Vagina (tissue), 2 donors: ENCODE data around the gene FAM76B.

Experiments used
- POLR2A ChIP-seq, 2 donors: fragments of 450-650 bp; IDR thresholded peaks; one replicate each; pipeline ENCODE4 v1.6.1; 2017; ENCODE audit warnings: antibody characterized with exemption in 2 of 2, mild to moderate bottlenecking in 2 of 2, moderate library complexity in 2 of 2
- TF ChIP-seq, protein P1 (sequence below), 3 experiments: fragments of 450-650 bp in 2 of 3; fragments of 200-600 bp in 1 of 3; sonication (generic) in 1 of 3; IDR thresholded peaks; one replicate each; pipeline ENCODE4 v1.5.1; 2017 to 2019; ENCODE audit warnings: antibody characterized with exemption in 3 of 3, mild to moderate bottlenecking in 2 of 3, moderate library complexity in 2 of 3

DNA sequence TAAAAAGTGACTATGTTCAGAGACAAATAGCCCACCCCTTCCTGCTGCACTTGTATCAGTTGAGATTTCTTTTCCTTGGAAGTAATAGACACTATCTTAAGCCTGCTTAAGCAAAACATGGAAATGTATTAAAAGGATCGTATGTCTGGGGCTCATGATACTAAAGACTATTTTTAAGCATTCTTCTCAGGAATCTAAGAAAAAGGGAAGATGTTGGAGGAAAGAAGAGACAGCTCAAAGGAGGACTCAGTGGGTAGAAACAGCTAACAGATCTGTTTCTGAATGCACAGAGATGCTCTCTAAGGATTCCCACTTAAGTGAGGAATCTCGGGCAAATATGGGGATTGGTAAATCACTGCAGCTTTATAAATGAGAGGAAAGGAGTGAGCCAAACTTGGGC lies 62.5 kb downstream of the FAM76B start:
- TF ChIP-seq, protein P1, sequence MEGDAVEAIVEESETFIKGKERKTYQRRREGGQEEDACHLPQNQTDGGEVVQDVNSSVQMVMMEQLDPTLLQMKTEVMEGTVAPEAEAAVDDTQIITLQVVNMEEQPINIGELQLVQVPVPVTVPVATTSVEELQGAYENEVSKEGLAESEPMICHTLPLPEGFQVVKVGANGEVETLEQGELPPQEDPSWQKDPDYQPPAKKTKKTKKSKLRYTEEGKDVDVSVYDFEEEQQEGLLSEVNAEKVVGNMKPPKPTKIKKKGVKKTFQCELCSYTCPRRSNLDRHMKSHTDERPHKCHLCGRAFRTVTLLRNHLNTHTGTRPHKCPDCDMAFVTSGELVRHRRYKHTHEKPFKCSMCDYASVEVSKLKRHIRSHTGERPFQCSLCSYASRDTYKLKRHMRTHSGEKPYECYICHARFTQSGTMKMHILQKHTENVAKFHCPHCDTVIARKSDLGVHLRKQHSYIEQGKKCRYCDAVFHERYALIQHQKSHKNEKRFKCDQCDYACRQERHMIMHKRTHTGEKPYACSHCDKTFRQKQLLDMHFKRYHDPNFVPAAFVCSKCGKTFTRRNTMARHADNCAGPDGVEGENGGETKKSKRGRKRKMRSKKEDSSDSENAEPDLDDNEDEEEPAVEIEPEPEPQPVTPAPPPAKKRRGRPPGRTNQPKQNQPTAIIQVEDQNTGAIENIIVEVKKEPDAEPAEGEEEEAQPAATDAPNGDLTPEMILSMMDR (IDR thresholded peaks at IDR 0.05): no peak
- no peak for TF ChIP-seq POLR2A (IDR thresholded peaks at IDR 0.05)
